Ectodermal cell (in vitro differentiated cells): ENCODE data around the gene EFCAB6.

ENCODE experiments used
- H3K27ac ChIP-seq: 2 replicates; pipeline ENCODE4 v1.7.0; 2013; ENCODE audit warnings: mild to moderate bottlenecking, low read depth, low read length; ENCODE audit not compliant: insufficient read depth, poor library complexity, severe bottlenecking
- H3K27me3 ChIP-seq: 2 replicates; pipeline ENCODE4 v1.7.0; 2013; ENCODE audit warnings: mild to moderate bottlenecking, low read length; ENCODE audit not compliant: insufficient read depth, control insufficient read depth, poor library complexity, severe bottlenecking
- H3K36me3 ChIP-seq: one replicate; pipeline ENCODE4 v1.7.0; 2013; ENCODE audit warnings: low read length; ENCODE audit not compliant: control insufficient read depth, insufficient read depth
- H3K4me1 ChIP-seq: one replicate; pipeline ENCODE4 v1.7.0; 2013; ENCODE audit warnings: low read length; ENCODE audit not compliant: control insufficient read depth, insufficient read depth
- H3K4me3 ChIP-seq: 2 replicates; pipeline ENCODE4 v1.7.0; 2013; ENCODE audit warnings: low read depth, low read length, control low read depth; ENCODE audit not compliant: insufficient read depth
- H3K9me3 ChIP-seq: 2 replicates; pipeline ENCODE4 v1.7.0; 2013; ENCODE audit warnings: mild to moderate bottlenecking, low read length, moderate library complexity; ENCODE audit not compliant: control insufficient read depth
- WGBS, 2 experiments: methylation state at CpG; one replicate each; pipeline ENCODE4 v1.1.7; 2013; ENCODE audit warnings: missing lambda C conversion rate in 2 of 2; 5-methylcytosine and 5-hydroxymethylcytosine counted together

Gene EFCAB6

GRCh38 chr22:43510281-43511070 is 301.6 kb downstream of the EFCAB6 start:
- WGBS, 2 experiments: 84 to 86% methylated on average over 9 of the region's 9 CpGs
- no peaks in the 10 kb centered on the region for H3K9me3 ChIP-seq
- H3K36me3 ChIP-seq: no peaks in the 10 kb centered on the region

GRCh38 chr22:43509337-43509736 is 302.8 kb downstream of the EFCAB6 start:
- H3K4me1 ChIP-seq: no peaks in the 10 kb centered on the region
- H3K9me3 ChIP-seq: no peaks in the 10 kb centered on the region
- no peaks in the 10 kb centered on the region for H3K27me3 ChIP-seq
- H3K27ac ChIP-seq: no peak overlapping the region
- WGBS, 2 experiments: 79 to 88% methylated on average over 2 of the region's 2 CpGs
- H3K4me3 ChIP-seq: no peak overlapping the region
- no peaks in the 10 kb centered on the region for H3K36me3 ChIP-seq

More at GRCh38 chr22:43510281-43511070, 301.6 kb downstream of the EFCAB6 start:
- Histone ChIP-seq H3K4me1 (no peaks in the 10 kb centered on the region), H3K27me3 (no peaks in the 10 kb centered on the region), H3K27ac (no peak overlapping the region), H3K4me3 (no peak overlapping the region)

DNA sequence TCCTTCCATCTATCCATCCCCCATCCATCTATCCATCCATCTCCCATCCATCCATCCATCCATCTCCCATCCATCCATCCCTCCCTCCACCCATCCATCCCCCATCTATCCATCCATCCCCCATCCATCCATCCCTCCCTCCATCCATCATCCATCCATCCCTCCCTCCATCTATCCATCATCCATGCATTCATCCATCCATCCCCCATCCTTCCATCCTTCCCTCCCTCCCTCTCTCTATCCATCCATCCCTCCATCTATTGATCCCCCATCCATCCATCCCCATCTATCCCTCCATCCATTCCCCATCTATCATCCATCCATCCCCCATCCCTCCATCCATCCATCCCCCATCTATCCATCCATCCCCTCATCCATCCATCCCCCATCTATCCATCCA is 303.6 kb downstream of the EFCAB6 start:
- Histone ChIP-seq H3K4me1 (no peaks in the 10 kb centered on the region), H3K4me3 (no peak overlapping the region), H3K36me3 (no peaks in the 10 kb centered on the region), H3K9me3 (no peaks in the 10 kb centered on the region), H3K27me3 (no peaks in the 10 kb centered on the region), H3K27ac (no peak overlapping the region)

GRCh38 chr22:43507235-43507634 is 304.9 kb downstream of the EFCAB6 start:
- Histone ChIP-seq H3K36me3 (no peaks in the 10 kb centered on the region), H3K4me3 (no peak overlapping the region)
- 89 to 91% methylated on average over 8 of the region's 8 CpGs for WGBS, 2 experiments

DNA sequence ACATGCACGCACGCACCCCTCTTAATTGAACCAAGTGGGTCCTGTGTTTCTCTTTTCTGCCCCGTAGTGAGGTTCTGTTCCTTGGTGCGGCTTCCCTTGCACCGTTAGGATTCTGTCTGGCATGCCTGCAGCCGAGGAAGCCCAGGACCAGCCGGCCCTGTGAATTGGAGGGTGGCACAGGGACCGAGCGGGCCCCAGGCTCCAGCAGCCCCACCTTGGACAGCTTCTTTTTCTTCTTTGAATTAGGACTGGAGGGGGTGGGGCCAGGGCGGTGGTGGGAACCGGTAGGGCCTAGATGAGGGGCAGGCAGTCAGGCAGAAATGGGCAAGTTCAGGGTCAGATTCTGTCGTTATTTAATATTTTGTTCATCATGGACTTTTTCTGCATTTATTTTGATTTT is 305.6 kb downstream of the EFCAB6 start:
- H3K27ac ChIP-seq: no peak overlapping the region
- no peaks in the 10 kb centered on the region for H3K4me1 ChIP-seq
- H3K9me3 ChIP-seq: no peaks in the 10 kb centered on the region
- WGBS, 2 experiments: 88 to 89% methylated on average over 12 of the region's 12 CpGs
- no peaks in the 10 kb centered on the region for H3K36me3 ChIP-seq
- H3K4me3 ChIP-seq: no peak overlapping the region
- no peaks in the 10 kb centered on the region for H3K27me3 ChIP-seq

More at GRCh38 chr22:43507235-43507634, 304.9 kb downstream of the EFCAB6 start:
- no peaks in the 10 kb centered on the region for H3K9me3 ChIP-seq
- no peak overlapping the region for H3K27ac ChIP-seq
- H3K4me1 ChIP-seq: no peaks in the 10 kb centered on the region
- H3K27me3 ChIP-seq: no peaks in the 10 kb centered on the region

DNA sequence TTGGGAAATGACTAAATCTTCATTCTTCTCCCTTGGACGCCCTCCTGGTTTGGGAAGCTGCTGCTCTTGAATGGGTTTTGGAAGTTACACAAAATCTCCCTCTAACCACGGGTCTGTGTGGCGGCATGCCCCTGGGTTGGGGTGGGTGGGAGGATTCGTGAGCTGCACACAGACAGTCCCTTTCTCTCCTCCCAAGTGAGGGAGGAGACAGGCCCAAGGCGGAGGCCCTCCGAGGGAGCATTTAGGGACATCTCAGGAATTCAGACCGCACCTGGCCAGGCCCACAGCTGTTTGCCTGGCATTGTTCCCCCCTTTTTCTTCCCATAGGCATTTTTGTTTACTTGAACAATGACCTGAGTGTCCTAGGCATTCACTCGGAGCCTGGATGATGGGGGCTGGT is 306.2 kb downstream of the EFCAB6 start:
- Histone ChIP-seq H3K4me1 (no peaks in the 10 kb centered on the region), H3K27me3 (no peaks in the 10 kb centered on the region), H3K9me3 (no peaks in the 10 kb centered on the region), H3K36me3 (no peaks in the 10 kb centered on the region), H3K4me3 (no peak overlapping the region), H3K27ac (no peak overlapping the region)
- WGBS, 2 experiments: 58 to 67% methylated on average over 5 to 8 of the region's 8 CpGs

DNA sequence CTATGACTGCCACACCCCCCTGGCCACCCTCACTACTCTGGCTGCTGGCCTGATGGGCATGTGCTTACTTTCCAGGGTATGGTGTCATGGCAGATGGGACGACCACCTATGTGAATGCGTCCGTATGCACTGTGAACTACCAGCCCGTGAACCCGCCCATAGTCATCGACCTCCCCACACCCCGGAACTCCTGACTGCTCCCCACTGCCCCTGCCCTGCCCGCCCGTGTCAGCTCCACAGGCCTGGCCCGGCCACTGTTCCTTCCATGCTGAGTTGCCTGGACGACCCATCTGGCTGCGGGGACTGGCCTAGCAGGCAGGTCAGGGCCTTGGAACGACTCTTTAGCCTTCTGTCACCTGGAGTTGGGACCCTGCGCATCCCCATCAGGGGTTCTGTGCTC is 306.7 kb downstream of the EFCAB6 start:
- H3K36me3 ChIP-seq: no peaks in the 10 kb centered on the region
- no peak overlapping the region for H3K27ac ChIP-seq
- H3K4me3 ChIP-seq: no peak overlapping the region
- WGBS, 2 experiments: 93 to 95% methylated on average over 14 of the region's 14 CpGs
- no peaks in the 10 kb centered on the region for H3K9me3 ChIP-seq
- no peaks in the 10 kb centered on the region for H3K4me1 ChIP-seq
- no peaks in the 10 kb centered on the region for H3K27me3 ChIP-seq

DNA sequence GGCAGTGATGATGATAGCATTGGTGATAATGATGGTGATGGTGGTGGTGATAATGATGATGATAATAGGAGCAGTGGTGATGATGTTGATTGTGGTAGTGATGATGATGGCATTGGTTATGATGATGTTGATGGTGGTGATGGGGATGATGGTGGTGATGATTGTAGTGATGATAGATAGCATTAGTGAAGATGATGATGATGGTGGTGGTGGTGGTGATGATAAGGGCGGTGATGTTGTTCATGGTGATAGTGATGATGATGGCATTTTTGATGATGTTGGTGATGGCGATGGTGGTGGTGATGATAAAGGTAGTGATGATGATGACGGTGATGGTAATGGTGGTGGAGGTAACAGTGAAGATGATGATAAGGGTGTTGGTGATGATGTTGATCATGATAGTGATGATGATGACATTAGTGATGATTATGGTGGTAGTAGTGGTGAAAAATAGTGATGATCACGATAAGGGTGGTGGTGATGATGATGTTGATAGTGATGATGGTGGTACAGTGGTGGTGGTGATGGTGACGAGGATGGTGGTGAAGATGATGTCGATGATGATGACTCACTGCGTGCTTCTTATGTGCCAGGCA is 307.3 kb downstream of the EFCAB6 start:
- no peaks in the 10 kb centered on the region for H3K27me3 ChIP-seq
- no peaks in the 10 kb centered on the region for H3K9me3 ChIP-seq
- no peak overlapping the region for H3K4me3 ChIP-seq
- no peak overlapping the region for H3K27ac ChIP-seq
- 89 to 95% methylated on average over 7 of the region's 7 CpGs for WGBS, 2 experiments
- H3K36me3 ChIP-seq: no peaks in the 10 kb centered on the region
- no peaks in the 10 kb centered on the region for H3K4me1 ChIP-seq

- Histone ChIP-seq H3K4me1 (no peaks in the 10 kb centered on the region), H3K36me3 (no peaks in the 10 kb centered on the region), H3K27ac (no peak overlapping the region), H3K4me3 (no peak overlapping the region), H3K9me3 (no peaks in the 10 kb centered on the region), H3K27me3 (no peaks in the 10 kb centered on the region)
- WGBS, 2 experiments: 93 to 96% methylated on average over 3 of the region's 3 CpGs
Measured at GRCh38 chr22:43504068-43504467, 308.0 kb downstream of the EFCAB6 start.

- no peaks in the 10 kb centered on the region for H3K9me3 ChIP-seq
- no peaks in the 10 kb centered on the region for H3K27me3 ChIP-seq
- 92 to 93% methylated on average over 20 of the region's 20 CpGs for WGBS, 2 experiments
- no peak overlapping the region for H3K27ac ChIP-seq
- no peaks in the 10 kb centered on the region for H3K4me1 ChIP-seq
- no peak overlapping the region for H3K4me3 ChIP-seq
- no peaks in the 10 kb centered on the region for H3K36me3 ChIP-seq
Measured at GRCh38 chr22:43502306-43502874, 309.7 kb downstream of the EFCAB6 start.
